IPS-11a (cell line): ENCODE data around the gene CSNK1G2.

ENCODE experiments used
- H3K4me3 ChIP-seq: one replicate; pipeline ENCODE4 v1.5.1; 2013; ENCODE audit warnings: low read depth, low read length, control low read depth

Gene CSNK1G2

DNA sequence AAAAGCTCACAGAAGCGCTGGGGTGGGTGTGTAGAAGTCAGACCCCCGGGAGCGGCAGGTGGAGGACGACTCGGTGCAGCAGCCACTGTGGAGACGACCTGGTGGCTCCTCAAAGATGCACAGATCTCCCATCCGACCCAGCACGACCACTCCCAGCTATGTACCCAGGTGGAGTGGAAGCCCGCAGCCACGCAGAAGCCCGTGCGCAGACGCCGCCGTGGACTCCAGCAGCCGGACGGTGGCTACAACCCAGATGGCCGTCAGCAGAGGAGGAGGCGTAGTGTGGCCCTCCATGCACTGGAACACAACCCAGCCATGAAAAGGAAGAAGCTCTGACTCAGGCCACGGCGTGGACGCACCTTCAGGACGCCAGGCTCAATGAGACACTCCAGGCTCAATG, 21.7 kb downstream of the CSNK1G2 start:
- H3K4me3 ChIP-seq, result no peak overlapping the region

DNA sequence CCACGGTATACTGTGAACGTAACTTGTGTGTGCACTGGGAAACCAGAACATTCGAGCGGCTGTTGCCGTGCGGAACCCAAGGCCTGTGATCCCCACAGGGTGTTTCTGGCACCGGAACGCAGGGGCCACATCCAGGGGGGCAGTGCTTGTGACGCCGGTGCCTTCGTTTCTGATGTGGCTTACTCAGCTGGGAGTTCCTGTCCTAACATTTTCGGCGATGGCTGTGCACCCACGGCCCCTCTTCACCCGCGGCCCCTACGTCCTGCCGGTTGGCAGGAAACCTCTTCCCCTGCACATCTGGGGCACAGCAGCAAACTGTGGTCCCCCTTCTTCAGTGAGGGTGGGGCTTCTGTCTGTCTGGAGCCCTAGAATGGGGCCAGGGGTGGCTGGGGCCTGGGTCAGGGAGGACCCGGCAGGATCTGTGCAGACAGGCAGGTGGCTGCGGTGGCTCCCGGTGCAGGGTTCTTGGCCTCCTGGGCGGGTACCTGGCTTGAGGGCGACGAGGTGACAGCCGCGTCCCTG, 26.2 kb downstream of the CSNK1G2 start:
- H3K4me3 ChIP-seq, result no peak overlapping the region

DNA sequence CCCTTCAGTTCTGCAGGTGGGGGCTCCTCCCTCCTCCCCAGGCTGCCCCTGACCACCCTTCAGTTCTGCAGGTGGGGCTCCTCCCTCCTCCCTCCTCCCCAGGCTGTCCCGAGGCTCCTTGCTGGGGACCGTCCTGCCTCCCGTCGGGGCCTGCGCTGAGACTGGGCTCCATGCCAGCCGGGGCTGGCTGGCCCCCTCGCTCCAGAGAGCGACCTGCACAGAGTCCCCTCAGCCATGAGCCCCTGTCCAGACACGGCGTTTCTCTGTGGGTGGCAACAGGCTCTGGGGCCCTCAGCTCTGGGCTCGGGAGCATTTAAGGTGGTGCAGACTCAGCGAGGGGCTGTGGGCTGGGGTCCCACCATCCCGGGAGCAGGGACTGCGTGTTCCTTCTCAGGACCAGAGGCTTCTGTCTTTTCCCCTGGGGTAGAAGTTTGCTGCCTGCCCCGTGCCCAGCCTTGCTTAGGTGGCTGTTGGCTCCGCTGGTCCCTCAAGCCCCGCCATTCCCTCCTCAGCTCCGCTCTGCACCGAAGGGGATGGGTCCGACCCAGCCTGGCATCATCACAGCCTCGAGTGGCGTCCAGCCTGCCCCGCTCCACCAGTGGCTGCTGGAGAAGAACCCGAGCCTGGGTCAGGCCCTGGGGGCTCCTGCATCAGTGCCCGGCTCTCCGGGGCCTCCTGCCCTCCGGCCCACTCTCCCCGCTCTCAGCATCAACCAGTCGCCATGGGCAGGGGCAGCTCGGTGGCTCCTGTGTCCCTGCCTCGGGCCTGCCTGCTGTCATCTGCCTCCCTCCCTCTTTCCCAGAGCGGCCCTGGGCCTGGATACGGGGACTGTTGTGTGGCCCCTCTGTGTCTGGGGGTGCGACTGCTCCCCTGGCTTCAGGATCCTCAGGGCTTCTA, 27.6 kb downstream of the CSNK1G2 start:
- H3K4me3 ChIP-seq, result no peak overlapping the region

DNA sequence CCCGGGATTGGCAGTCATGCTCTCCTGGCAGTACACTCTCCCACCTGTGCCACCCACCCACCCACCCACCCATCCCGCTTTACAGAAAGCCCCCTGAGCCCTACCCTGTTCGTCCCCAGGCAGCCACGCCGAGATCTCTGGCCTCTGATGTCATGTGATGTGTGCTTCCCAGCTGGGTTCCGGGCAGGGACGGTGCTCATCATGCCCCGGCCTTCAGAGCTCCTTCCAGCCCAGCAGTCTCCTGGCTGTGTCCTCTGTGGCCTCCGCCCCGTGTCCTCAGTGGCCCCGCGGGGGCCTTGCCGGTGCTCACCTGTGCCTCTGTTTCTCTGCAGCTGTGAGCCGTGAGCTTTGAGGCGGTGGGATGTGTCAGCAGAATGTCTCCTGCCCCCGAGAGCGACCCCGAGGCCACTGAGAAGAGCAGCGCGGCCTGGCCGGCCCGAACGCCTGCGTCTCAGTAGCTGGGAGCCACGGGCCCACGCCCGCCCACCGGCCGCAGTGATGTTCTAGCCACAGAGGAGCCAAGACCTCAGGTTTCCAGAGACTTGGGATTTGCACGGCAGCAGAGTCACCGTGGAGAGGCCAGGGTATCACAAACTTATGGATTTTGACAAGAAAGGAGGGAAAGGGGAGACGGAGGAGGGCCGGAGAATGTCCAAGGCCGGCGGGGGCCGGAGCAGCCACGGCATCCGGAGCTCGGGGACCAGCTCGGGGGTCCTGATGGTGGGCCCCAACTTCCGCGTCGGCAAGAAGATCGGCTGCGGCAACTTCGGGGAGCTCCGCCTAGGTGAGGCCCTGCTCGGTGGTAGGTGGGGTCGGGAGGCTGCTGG, 28.4 kb downstream of the CSNK1G2 start:
- no peak overlapping the region for H3K4me3 ChIP-seq

DNA sequence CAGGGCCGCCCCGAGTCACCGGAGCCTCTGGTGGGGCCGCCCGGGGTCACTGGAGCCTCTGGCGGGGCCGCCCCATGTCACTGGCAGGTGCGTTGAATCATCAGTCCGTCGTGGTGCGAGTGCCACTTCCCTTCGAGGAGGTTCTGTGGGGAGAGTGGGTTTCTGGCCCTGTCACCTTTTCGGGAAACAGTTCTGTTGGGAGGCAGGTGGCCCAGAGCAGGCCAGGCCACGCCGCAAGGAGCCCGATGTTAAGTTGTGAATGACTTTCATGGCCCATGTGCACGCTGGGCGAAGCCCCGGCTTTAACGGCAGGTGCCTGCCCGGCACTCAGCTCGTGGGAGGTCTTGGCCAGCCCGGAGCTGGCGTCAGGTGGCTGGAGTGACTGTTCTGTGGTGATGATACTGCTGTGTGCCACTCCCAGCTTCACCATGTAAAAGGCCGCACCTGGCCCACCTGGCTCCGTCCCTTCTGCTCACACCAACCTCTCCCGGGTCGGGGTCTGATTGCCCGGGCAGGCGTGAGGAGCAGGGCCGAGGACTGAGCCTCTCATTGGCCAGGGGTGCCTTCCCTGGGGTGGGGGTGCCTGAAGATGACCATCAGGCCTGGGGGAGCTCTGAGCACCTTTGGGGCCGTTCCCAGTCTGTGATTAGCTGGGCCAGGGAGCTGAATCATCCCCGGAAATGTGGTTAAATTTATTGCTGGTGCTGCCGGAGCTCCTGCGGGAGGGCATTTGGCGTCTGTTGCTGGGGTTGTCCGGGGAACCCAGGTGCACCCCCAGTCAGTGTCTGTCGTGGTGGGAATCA, 29.2 kb downstream of the CSNK1G2 start:
- H3K4me3 ChIP-seq, result no peak overlapping the region

DNA sequence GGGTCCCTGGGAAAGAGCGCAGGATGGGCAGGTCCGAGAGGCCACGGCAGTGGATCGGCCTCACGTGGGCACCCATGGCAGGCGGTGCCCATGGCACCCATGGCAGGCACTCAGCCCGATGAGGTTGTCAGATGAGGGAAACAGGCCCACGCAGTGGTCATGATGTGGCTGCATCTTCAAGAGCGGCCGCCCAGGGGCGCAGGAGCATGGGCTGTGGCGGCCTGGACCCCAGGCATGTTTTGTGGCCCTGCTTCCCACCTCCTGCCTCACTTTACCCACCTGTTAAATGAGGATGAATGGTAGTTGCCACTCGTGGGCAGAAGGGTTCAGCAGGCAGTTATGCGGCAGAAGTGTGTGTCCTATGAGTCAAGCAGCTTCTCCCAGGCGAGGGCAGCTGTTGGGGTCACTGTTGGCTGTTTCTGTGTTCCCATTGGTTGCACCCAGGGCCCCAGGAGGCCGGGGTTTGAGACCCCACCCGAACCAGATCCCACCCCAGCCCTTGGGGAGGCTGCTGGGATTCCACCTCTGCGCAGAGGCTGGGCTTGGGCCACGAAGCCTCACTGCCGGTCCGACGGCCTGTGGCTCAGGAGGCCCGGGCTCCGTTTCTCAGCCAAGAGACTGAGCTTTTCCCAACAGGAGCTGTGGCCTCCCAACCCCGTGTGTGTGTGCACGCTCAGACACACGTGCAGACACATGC, 30.0 kb downstream of the CSNK1G2 start:
- no peak overlapping the region for H3K4me3 ChIP-seq

DNA sequence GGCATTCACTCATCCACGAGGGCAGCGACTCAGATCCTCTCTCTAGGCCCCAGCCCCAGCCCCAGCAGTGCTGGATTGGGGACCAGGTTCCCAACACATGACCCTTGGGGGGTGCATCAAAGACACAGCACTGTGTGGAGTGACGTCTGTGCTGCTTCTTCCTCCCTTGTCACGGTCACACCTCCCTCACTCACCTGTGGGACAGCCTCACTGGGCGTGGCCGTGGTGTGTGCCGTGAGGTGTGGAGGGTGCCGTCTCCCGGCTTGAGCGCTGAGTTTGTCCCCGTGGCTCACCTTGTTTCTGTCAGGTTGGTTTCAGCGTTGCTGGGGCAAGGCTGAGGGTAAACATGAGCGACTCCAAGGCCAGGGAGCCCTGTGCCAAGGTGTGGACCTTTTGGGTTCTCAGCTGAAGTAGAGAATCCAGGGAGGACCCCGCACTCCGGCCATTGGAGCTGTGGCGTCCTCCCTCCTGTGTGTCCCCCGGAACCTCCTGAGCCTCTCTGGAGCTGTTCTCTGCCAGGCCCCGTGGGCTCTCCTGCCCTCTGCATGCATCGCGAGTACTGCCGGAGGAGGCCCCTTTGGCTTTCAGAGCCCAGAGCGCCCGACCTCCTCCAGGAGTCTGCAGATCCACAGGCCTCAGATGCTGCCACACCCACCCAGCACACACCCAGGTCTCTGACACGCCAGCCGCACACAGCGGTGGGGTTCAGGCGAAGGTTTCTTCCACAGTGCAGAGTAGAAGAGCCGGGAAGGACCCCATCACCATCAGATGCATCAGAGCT, 33.6 kb downstream of the CSNK1G2 start:
- no peak overlapping the region for H3K4me3 ChIP-seq

DNA sequence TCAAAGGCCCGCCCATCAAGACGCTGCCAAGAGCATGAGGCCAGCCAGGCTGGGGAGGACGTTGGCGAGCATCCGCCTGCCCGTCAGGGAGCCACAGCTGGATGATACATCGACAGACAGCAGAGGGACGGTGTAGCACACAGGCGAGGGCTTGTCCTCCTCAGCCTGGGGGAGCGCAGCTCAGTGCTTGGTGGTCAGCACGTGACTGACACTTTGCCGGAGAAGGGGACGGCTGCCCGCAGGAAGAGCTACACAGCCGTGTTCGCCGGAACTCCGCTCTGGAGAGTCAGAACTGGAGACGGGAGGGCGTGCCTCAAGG, 34.1 kb downstream of the CSNK1G2 start:
- no peak overlapping the region for H3K4me3 ChIP-seq

DNA sequence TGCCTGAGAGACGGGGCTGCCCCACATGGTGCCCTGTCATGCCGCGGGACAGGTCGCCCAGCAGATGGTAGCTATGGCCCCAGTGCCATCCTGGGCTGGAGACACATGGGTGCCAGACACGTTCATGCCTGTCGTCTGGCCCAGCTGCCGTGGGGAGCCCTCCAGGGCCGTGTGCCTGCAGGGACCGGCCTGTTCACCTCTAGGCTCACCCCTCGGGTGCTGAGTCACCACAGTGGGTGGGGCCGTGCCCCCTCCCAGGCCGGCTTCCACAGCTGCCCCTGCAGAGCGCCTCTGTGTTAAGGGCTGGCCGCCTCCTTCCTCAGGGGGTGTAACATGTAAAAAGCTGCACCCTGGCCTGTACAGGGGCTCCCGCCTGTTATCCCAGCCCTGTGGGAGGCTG, 36.1 kb downstream of the CSNK1G2 start:
- H3K4me3 ChIP-seq, result no peak overlapping the region

DNA sequence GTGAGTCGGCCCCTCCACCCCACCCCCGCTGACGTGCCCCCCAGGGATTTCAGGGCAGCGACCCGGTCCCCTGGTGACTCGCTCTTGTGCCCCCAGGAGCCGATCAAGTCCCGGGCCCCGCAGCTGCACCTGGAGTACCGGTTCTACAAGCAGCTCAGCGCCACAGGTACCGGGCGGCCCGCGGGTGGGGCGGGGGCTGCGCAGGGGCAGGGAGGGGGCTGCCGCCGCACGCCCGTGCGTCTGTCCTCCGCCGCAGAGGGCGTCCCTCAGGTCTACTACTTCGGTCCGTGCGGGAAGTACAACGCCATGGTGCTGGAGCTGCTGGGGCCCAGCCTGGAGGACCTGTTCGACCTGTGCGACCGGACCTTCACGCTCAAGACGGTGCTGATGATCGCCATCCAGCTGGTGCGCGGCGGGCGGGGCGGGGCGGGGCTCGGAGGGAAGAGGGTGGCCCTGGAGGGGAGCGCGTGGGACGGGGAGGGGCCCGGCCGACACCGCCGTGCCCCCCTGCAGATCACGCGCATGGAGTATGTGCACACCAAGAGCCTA, 37.4 kb downstream of the CSNK1G2 start:
- no peak overlapping the region for H3K4me3 ChIP-seq

DNA sequence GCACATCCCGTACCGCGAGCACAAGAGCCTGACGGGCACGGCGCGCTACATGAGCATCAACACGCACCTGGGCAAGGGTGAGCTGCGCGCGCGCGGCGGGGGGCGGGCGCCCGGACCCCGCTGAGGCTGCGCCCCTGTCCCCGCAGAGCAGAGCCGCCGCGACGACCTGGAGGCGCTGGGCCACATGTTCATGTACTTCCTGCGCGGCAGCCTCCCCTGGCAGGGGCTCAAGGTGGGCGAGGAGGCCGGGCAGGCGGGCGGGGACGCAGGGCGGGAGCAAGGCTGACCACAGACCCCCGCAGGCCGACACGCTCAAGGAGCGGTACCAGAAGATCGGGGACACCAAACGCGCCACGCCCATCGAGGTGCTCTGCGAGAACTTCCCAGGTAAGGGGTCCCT, 38.0 kb downstream of the CSNK1G2 start:
- no peak overlapping the region for H3K4me3 ChIP-seq

DNA sequence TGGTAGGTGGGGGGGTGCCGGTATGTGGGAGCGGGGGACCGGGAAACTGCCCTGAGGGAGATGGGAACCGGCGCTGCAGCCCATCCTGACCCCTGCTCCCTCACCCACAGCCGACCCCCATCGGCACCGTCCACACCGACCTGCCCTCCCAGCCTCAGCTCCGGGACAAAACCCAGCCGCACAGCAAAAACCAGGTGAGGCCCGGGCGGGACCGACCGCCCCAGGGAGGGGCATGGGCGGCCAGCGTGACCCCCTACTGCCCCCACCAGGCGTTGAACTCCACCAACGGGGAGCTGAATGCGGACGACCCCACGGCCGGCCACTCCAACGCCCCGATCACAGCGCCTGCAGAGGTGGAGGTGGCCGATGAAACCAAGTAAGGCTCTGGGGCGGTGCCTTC, 38.7 kb downstream of the CSNK1G2 start:
- no peak overlapping the region for H3K4me3 ChIP-seq

DNA sequence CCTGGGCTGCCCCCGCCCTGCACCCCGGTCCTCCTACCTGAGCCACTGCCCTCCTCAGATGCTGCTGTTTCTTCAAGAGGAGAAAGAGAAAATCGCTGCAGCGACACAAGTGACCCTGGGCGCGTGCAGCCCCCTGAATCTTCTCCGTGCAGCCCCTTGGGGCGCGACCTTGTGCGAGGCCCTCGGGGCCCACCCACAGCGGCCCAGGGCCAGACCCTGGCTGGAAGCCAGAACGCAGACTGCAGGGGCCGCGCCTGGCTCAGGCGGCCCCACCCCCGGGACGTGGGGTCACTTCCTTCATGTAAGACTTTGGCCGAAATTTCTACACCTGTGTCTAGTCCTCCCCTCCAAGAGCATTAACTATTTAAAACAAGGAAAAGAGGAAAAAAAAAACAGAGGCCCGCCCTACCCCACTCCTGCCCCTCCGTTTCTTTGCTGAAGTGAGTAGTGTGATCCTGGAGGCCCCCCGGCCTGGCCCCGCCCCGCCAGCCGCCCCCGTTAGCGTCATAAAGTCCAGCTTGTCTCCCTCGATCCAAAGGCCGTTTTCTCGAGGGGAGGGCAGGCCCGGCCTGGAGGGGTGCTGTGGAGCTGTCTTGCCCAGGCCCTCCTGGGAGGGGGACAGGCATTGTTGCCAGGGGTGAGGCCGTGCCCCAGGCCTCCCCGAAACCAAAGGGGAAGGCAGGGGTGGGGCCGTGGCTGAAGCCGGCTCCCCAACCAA, 39.3 kb downstream of the CSNK1G2 start:
- H3K4me3 ChIP-seq, result no peak overlapping the region

DNA sequence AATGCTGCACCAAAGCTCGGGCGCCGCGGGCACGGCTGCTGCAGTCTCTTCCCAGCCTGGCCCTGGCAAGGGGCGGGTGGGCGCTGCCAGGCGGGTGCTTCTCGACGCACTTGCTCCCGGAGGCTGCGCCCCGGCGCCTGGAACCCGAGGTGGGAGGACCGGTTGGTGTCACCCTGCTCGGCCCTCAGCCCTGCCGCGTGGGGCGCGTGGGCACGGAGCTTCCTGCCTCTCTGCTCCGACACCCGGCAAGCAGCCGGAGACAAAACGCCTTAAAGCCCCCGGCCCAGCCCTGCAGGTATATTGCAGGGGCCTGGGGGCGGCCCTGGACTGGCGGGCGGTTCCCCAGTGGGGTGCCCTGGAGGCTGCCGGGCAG, 39.8 kb downstream of the CSNK1G2 start:
- no peak overlapping the region for H3K4me3 ChIP-seq

DNA sequence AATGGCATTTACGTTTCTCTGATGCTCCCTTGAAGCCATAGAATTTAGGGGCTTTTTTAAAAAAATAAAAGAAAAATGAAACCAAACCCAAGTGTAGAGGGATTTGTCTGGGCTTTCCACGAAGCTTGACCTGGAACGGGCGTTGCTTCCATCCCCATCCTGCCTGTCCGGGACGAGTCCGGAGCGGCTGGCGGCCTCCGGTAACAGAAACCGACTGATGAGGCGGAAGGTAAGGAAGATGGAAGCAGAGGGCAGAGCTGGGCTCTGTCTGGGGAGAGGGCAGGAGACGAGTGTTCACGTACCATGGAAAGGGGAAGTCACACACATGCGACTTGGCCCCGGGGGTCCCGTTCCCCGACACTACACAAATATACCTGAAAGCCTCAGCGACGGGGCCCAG, 40.3 kb downstream of the CSNK1G2 start:
- H3K4me3 ChIP-seq, result no peak overlapping the region

DNA sequence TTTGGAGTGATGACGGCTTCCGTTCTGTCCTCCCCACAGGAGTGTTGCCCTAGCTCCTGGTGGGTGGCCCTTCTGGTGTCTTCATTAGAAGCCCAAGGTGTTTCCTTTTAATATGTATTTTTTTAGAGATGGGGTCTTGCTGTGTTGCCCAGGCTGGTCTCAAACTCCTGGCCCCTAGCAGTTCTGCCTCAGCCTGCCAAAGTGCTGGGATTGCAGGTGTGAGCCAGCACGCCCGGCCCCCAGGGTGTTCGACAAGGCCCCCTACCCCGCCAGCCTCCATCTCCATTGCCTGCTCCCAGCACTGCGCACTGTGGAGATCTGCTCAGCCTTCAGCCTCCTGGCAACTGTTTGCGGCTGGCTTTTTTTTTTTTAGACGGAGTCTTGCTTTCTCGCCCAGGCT, 43.4 kb downstream of the CSNK1G2 start:
- no peak overlapping the region for H3K4me3 ChIP-seq

DNA sequence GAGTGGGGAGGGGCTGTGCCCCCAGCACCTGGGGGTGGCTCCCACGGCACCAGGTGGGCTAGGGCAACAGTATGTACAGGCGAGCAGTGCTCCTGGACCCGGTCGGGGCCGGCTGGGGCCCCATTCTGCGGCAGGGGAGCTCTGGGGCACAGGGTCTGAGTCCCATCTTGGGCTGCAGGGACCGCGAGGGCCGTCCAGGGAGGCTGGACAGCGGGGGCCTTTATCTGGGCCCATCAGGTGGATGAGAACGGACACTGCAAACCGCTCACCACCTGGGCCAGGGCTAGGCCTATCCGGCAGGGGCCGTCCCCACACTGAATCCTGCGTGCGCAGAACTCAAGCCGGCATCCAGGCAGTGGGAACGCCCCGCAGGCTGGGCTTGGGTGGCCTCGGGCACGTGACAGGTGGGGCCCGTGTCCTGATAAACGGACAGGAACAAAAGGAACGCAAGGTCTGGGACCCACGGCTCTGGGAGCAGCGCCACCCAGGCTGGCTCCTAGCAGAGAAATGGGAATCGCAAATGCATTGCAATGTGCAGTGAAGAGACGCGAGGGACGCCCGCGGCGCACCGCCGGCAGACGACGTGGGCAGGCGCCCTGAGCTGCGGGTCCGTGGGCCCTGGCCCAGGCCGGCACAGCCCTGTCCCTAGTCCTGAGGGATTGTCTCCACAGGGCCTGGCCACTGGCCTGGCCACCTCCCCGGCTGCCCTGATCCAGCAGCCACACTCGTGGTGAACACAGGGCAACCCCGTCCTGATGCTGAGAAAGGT, 44.8 kb downstream of the CSNK1G2 start:
- no peak overlapping the region for H3K4me3 ChIP-seq
